Activated CD8-positive, alpha-beta memory T cell treated with anti-CD3 and anti-CD28 coated beads for 24 hours (primary cell): Measurements from ENCODE around the gene CENPE.
"Not testable (repeated sequence)": the region's sequence is repeated elsewhere in the genome, so short reads cannot be mapped to it uniquely, and the experiment has no call there.

Source experiments
- DNase-seq: peaks from one replicate; pipeline ENCODE4 v3.0.0-alpha.2; 2020

The CENPE gene, protein sequence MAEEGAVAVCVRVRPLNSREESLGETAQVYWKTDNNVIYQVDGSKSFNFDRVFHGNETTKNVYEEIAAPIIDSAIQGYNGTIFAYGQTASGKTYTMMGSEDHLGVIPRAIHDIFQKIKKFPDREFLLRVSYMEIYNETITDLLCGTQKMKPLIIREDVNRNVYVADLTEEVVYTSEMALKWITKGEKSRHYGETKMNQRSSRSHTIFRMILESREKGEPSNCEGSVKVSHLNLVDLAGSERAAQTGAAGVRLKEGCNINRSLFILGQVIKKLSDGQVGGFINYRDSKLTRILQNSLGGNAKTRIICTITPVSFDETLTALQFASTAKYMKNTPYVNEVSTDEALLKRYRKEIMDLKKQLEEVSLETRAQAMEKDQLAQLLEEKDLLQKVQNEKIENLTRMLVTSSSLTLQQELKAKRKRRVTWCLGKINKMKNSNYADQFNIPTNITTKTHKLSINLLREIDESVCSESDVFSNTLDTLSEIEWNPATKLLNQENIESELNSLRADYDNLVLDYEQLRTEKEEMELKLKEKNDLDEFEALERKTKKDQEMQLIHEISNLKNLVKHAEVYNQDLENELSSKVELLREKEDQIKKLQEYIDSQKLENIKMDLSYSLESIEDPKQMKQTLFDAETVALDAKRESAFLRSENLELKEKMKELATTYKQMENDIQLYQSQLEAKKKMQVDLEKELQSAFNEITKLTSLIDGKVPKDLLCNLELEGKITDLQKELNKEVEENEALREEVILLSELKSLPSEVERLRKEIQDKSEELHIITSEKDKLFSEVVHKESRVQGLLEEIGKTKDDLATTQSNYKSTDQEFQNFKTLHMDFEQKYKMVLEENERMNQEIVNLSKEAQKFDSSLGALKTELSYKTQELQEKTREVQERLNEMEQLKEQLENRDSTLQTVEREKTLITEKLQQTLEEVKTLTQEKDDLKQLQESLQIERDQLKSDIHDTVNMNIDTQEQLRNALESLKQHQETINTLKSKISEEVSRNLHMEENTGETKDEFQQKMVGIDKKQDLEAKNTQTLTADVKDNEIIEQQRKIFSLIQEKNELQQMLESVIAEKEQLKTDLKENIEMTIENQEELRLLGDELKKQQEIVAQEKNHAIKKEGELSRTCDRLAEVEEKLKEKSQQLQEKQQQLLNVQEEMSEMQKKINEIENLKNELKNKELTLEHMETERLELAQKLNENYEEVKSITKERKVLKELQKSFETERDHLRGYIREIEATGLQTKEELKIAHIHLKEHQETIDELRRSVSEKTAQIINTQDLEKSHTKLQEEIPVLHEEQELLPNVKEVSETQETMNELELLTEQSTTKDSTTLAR (N-terminal part only)

DNA sequence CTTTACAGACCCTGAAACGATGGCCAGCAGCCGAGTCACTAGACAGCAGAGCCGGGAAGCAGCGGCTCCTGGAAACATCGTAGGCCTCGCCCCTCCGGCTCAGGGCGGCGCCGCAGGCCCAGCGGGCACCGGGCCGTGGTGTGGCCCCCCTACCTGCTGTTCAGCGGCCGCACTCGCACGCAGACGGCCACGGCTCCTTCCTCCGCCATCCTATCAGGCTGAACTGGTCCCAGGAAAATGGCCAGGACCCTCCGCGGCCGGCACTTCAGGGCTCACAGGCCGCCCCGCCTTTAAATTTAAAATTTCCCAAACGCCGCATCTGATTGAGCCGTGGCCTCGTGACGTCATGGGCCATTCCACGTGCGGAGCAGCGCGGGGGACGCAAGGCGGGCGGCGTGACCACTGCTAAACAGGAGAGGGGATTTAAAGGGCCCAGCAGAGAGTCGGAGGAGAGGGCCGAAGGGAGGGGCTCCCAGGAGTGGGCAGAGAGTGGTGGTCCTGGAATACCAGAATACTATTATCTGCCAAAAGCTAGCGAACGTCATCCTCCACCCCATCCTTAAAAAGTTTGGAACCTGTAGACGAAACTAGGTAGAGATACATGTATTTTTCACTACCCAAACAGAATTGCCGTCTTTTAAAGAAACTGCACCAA, at the start of gene CENPE:
Gene CENPE (minus strand): TSS at position 233 of the 655 bp plus-strand sequence. CDS start 24 bp downstream, at position 209.
- DNase-seq, result peak; percentile 97

DNA sequence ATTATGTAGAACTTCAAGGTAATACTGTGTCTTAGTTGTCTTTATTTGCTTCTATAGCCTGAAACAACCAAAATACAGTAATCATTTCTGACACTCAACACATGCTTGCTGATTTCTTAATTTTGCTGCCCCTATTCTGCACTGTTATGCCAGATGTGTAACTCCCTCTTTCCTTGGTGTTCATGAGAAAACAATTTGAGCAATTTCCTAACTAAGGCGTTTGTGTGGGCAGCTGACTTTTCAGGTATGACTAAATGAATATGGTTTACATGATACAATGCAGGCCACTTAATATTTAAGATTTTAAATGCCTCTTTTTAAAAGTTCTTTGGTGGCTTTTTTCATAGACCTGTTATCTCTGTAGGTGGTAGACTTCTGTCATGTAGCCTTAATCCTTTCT, 46.1 kb upstream of the CENPE start:
- no peak for DNase-seq

DNA sequence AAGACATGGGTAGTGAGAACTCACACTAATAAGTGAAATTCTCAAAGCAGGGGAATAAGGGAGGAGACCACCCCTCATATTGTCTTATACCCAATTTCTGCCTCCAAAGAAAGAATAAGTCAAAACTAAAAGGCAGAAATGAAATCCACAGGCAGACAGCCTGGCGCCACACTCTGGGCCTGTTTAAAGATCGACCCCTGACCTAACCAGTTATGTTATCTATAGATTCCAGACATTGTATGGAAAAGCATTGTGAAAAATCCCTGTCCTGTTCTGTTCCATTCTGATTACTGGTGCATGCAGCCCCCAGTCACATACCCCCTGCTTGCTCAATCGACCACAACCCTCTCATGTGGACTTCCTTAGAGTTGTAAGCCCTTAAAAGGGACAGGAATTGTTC, 32.8 kb upstream of the CENPE start:
- not testable (repeated sequence) for DNase-seq

DNA sequence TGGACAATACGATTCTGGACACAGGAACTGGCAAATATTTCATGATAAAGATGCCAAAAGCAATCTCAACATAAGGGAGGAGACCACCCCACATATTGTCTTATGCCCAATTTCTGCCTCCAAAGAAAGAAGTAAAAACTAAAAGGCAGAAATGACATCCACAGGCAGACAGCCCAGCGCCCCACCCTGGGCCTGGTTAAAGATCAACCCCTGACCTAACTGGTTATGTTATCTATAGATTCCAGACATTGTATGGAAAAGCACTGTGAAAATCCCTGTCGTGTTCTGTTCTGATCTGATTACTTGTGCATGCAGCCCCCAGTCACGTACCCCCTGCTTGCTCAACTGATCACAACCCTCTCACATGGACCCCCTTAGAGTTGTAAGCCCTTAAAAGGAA, 25.4 kb upstream of the CENPE start:
- DNase-seq, result not testable (repeated sequence)

DNA sequence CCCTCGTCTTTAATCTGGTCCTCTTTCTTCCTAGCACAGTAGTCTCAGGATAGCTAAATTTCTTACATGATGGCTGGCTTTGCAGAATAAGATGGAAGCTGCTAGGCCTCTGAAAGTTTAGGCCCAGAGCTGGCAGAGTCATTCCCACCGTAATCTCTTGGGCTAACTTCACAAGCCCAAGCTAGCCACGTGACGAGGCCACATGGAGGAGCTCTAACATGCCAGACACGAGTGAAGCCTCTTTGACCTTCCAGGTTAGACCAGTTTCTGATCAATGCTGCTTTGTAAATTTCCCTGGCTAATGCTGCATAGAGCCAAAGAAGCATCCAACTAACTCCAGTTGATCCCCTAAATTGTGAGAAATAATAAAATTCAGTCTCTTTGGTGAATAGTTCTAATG, 9.5 kb upstream of the CENPE start:
- DNase-seq, result no peak

DNA sequence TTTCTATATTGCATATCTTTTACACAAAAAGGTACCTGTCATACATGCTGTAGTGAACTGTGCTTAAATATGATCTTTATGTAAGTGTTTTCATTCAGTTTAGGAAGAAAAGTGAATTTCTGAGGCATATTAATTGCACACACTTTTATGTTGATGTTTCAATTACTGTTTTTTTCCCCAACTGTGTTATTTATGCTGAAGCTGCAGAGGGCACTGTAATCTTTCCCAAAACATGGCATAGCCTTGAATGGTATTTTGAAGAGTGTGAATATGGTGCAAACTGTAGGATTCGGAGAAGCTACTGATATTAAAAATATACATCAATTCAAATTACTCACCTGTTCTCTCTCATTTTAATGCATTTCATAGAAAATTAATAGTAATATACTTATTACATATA, 6.0 kb upstream of the CENPE start:
- no peak for DNase-seq

DNA sequence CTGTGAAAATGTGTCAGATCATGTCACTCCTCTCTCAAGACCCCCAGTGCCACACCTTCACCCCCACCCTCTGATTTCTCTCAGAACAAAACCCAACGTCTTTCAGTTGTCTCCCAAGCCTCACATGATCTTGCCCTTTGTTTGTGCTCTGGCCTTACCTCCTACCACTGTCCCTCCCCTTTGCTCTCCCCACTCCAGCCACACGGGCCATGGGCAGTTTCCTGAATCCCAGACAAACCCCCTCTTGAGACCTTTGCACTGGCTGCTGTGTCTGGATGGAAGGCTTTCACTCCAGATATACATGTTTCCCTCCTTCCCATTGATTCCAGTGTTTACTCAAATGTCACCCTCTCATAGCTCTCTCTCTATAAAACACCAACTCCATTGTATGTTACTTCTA, 3.6 kb upstream of the CENPE start:
- DNase-seq, result no peak

DNA sequence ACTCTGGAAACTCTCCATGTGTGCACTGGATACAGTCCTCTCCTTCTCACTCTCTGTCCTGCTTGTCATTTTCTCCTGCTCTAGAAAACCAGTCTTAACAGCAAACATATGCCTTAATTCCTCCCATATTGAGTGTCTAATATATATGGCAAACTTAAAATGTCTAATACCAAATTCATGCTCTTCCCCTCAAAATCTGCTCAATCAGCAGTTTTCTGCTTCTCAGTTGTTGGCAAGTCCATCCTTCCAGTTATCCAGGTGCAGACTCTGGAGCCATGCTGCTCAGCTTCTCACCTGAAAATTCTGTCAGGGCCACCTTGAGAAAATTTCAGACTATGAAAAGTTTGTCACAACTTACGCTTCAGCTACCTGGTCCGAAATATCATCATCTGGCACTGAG, 3.1 kb upstream of the CENPE start:
- no peak for DNase-seq

DNA sequence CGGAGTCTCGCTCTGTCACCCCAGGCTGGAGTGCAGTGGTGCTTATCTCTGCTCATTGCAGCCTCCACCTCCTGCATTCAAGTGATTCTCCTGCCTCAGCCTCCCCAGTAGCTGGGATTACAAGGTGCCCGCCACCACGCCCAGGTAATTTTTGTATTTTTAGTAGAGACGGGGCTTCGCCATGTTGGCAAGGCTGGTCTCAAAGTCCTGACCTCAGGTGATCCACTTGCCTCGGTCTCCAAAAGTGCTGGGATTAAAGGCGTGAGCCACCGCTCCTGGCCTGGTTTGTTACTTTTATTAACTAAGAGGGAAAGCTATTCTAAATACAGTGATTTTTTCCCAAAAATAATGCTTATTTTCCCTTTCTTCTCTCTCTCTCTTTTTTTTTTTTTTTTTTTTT, 866 bp upstream of the CENPE start:
- DNase-seq, result no peak

DNA sequence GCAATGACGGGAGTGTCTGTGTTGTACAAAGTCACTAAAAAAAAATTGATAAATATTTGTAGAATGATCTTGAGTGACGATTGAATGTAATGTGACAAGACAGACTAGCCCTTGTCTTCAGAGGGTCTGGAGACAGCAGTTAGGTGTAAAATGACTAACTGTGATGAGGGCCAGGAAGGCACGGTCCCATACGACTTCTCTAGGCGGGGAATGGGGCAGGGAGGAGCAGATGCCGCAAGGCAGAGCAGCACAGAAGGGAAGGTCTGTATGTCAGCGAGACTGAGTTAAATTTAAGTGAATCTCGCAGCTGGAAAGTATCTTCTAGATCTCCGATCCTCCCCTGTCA, 405 bp downstream of the CENPE start:
- no peak for DNase-seq

DNA sequence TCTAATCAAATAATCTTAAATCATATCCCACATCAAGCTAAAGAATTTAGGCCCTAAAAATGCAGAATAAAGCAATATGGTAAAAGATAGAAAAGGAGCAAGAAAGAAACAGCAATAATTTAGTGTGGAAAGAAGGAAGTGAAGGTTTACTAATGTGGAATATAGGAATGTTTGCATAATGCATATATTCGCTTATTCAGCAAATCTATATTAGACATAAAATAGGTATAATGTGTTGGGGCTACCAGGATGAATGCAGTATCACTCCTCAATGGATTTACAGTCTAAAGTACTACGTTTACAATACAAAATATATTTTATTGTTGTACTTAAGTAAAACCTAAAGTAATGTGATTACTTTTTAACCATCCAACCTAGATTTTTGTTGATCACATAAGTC, 4.7 kb downstream of the CENPE start:
- DNase-seq, result no peak

DNA sequence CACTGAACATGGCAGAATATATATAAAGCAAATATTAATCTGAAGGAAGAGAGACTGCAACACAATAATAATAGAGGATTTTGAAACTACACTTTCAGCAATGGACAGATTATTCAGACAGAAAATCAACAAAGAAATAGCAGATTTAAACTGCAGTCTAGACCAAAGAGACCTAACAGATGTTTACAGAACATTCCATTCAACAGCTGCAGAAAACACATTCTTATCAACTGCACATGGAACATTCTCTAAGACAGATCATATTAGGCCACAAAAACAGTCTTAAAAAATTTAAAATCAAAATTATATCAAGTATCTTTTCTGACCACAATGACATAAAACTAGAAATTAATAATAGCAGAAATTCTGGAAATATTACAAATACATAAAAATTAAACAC, 27.1 kb downstream of the CENPE start:
- DNase-seq, result no peak

DNA sequence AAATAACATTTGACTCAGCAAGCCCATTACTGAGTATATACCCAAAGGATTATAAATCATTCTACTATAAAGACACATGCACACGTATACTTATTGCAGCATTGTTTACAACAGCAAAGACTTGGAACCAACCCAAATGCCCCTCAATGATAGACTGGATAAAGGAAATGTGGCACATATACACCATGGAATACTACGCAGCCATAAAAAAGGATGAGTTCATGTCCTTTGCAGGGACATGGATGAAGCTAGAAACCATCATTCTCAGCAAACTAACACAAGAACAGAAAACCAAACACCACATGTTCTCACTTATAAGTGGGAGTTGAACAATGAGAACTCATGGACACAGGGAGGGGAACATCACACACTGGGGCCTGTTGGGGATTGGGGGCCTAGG, 28.4 kb downstream of the CENPE start:
- DNase-seq, result not testable (repeated sequence)

DNA sequence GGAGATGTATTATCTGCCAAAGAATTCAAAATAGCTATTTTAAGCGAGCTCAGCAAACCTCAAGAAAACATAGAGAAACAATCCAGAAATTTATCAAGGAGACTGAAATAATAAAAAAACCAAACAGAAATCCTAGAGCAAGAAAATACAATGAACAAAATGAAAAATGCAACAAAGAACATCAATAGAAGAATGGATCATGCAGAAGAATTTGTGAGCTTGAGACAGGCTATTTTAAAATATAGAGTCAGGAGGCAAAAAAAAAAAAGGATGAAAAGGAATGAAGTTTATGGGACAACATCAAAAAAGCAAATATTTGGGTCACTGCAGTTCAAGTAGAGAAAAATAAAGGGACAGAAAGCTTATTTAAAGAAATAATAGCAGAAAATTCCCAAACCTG, 29.1 kb downstream of the CENPE start:
- no peak for DNase-seq

DNA sequence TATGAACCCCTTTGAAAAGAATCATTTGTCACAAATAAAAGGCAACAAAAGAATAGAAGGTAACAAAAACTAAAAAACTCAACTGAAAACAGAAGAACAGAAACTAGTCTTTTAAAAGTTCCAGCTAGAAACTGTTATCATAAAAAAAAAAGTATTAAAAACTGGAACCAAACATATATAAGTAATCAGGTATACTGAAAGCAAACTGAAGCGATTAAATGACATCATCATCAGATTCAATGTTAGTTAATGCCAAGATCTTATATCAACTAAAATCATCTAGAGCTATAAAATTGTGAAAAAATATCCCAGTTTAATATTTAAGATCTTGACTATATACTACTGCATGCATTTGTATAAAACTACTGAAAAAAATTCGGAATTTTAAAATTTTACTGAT, 36.0 kb downstream of the CENPE start:
- no peak for DNase-seq

DNA sequence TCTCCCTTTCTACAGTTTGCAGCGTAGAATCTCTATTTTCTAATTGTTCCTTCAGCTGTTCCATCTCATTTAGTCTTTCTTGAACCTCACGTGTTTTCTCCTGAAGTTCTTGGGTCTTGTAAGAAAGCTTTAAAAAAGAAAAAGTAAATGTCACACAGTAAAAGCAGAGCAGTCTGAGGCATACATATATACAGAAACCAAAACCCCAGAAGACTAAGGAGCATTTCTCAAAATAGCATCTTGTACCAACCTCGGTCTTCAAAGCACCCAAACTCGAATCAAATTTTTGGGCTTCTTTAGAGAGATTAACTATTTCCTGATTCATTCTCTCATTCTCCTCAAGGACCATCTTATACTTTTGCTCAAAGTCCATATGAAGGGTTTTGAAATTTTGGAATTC, 39.4 kb downstream of the CENPE start:
- no peak for DNase-seq

DNA sequence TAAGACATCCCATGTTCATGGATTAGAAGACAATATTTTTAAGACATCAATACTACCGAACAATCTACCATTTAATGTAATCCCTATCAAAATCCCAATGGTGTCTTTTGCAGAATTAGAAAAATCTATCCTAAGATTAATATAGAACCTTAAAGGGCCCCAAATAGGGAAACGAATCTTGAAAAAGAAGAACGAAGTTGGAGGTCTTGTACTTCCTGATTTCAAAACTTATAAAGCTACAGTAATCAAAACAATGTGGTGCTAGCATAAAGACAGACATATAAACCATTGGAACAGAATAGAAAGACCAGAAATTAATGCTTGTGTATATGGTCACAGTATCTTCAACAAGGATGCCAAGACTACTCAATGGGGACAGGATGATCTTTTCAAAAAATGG, 42.0 kb downstream of the CENPE start:
- no peak for DNase-seq

DNA sequence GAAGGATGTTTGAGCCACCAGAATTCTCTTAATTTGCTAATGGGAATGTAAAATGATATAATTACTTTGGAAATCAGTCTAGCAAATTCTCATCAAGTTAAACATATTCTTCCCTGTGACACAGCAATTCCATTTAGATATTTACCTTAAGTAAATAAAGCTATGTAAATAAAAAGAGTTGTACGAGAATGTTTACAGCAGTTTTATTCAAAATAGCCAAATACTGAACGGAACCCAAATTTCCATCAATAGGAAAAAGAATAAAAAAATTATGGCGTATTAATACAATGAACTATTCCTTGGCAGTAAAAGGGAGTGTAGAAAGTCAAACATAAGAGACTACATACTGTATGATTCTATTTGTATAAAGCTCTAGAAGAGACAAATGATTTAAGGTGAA, 45.8 kb downstream of the CENPE start:
- no peak for DNase-seq

DNA sequence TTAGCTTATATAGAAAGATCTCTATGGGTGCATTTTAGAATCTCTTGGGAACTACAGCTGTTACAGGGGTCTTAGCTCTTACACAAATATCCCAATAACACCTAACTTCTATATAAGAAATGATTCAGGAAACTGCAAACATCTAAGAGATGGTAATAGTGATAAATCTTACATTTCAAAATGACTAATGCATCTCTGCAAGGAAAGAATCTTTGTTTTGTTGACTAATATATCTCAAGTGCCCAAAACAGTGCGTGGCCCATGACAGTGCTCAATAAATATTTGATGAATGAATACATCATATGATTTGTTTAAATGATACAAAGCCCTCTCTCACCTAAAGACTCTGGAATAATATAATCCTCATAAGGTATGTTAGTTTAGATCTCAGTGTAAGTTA, 47.5 kb downstream of the CENPE start:
- DNase-seq, result no peak

DNA sequence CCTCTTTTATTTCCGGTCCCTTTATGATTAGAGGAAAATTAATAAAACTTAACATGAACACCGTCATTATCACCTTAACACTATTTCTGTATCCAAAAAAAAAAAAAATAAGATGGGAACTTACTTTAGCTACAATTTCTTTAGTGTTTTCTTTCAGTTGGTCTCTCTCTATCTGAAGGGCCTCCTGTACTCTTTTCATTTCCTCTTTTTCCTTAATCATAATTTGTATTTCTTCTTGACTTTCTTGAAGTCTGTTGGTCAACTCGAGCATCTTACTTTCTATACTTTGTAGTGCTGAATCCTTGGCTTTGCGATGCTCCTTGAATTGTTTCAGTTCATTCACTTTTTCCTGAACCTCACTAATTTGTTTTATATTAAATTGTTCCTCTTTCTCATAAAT, 53.2 kb downstream of the CENPE start:
- no peak for DNase-seq

DNA sequence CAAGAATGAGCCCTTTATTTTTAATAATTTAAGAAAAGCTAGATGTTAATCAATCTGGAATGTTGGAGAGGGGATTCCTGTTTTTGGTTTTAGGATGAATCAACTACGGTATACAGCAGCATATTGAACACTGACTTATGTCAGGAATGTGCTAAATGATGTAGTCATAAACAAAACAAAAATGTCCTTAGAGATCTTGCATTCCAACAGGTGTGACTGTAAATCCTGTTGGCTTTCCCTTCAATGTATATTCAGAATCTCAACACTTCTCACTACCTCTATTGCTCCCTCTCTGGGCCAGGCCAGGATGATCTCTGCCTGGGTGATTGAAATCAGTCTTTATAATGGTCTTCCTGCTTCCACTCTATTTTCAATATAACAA, 60.7 kb downstream of the CENPE start:
- no peak for DNase-seq

DNA sequence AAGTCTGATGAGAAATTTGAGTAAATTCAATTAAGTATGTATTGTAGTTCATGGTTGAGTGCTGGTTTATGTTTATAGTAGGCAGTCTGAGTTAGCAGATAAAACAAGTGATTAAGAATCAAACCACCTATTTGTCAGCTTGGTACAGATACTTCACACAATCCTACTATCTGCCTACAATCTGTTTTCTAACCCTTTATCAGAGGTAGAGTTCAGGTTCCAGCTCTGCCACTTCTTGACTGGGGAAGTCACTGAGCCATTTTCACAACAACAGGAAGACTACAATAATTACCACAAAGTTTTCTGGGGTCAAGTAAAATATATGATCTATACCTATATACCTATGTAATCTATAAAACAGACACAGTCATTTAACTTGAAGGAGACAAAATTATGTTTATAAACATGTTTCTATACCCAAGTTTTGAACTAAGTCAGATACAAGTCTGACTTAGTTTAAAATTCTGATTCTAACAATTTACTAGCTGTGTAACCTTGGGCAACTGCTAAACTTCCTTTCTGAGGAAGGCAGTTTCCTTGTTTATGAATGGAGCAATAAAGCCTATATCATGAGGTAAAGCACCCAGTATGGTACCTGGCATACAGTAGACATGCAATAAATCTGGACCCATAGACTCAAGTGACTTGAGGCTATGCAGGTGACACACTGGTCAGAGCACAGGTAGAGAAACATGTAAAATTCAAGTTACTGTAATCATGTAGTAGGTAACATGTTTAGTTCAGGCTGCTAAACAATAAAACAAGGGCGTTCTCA, 61.3 kb downstream of the CENPE start:
- no peak for DNase-seq
